Epidermal melanocyte (primary cell): ENCODE data around the gene FILIP1L.

Experiments
- DNase-seq: peaks from one replicate; pipeline ENCODE4 v3.0.0; 2011; ENCODE audit warnings: low spot score; ENCODE audit not compliant: insufficient read length

FILIP1L gene

GRCh38 chr3:99954914-99955644, 159.2 kb downstream of the FILIP1L start:
- no peak for DNase-seq

GRCh38 chr3:99953596-99953995, 160.7 kb downstream of the FILIP1L start:
- no peak for DNase-seq

GRCh38 chr3:99952306-99952705, 162.0 kb downstream of the FILIP1L start:
- no peak for DNase-seq

GRCh38 chr3:99951701-99952100, 162.6 kb downstream of the FILIP1L start:
- DNase-seq: no peak

GRCh38 chr3:99950921-99951320, 163.4 kb downstream of the FILIP1L start:
- no peak for DNase-seq

- no peak for DNase-seq
Measured at GRCh38 chr3:99949956-99950670, 164.2 kb downstream of the FILIP1L start.

GRCh38 chr3:99948467-99949089, 165.7 kb downstream of the FILIP1L start:
- no peak for DNase-seq

GRCh38 chr3:99947356-99947755, 166.9 kb downstream of the FILIP1L start:
- no peak for DNase-seq

GRCh38 chr3:99945328-99945995, 168.8 kb downstream of the FILIP1L start:
- DNase-seq: no peak

GRCh38 chr3:99943931-99944761, 170.2 kb downstream of the FILIP1L start:
- DNase-seq: no peak

GRCh38 chr3:99941211-99941610, 173.1 kb downstream of the FILIP1L start:
- DNase-seq: no peak

GRCh38 chr3:99940350-99940749, 174.0 kb downstream of the FILIP1L start:
- DNase-seq: no peak

- no peak for DNase-seq
Measured at GRCh38 chr3:99939876-99940275, 174.4 kb downstream of the FILIP1L start.

- DNase-seq: no peak
Measured at GRCh38 chr3:99938270-99938911, 175.9 kb downstream of the FILIP1L start.

GRCh38 chr3:99934975-99935797, 179.1 kb downstream of the FILIP1L start:
- no peak for DNase-seq

GRCh38 chr3:99933971-99934750, 180.1 kb downstream of the FILIP1L start:
- DNase-seq: no peak

GRCh38 chr3:99931059-99931458, 183.2 kb downstream of the FILIP1L start:
- no peak for DNase-seq

- no peak for DNase-seq
Measured at GRCh38 chr3:99929745-99930139, 184.6 kb downstream of the FILIP1L start.
